RCC 7860 (cell line): Measurements from ENCODE around the gene PPM1H.
A peak's percentile ranks its signal among the peaks of the same experiment; 100 is the strongest.
"Not testable (repeated sequence)": the region's sequence is repeated elsewhere in the genome, so short reads cannot be mapped to it uniquely, and the experiment has no call there.

ENCODE experiments used
- DNase-seq: peaks from one replicate; pipeline ENCODE4 v3.0.0-alpha.2; 2015; ENCODE audit warnings: low spot score
- FAIRE-seq: peaks from 2 replicates; lab custom pipeline; 2012; peaks lifted over from hg19 to GRCh38; lab: Jason Lieb, UNC

The PPM1H gene

DNA sequence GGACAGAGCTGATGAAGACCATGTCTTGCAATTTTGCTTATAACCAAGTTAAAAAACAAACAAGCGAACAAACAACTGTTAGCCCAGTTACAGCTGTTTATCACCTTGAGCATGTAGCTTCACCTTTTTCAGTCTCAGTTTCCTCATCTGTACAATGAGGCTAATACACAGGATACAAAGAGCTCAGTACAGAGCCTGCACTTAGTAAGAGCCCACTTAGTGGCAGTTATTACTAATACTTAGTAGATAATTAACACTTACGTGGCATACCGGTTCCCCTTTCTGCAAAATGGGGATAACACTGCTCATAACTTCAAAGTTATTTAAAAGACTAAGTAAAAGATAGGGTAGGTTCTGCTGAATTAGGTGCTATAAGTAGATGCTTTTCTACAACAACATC lies 240.3 kb downstream of the PPM1H start:
- FAIRE-seq (no peak), DNase-seq (no peak)

DNA sequence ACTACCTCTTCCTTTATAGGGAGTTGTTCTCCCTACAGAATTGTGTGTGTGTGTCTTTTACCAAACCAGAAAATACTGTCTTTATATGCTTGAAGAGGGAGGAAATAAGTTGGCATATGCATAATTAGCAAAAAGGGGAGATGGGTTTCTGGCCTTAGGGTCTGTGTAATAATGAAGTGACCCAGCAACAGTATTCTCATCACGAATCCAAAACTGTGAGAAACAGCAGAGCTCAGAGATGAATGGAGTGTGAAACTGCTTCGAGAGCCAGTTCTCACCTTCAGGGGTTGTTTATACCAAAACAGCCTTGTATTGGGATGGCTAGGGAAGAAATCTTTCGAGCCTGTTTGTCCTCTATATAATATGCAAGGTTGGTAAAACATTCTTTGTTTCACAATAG lies 240.8 kb downstream of the PPM1H start:
- DNase-seq, result no peak
- no peak for FAIRE-seq

DNA sequence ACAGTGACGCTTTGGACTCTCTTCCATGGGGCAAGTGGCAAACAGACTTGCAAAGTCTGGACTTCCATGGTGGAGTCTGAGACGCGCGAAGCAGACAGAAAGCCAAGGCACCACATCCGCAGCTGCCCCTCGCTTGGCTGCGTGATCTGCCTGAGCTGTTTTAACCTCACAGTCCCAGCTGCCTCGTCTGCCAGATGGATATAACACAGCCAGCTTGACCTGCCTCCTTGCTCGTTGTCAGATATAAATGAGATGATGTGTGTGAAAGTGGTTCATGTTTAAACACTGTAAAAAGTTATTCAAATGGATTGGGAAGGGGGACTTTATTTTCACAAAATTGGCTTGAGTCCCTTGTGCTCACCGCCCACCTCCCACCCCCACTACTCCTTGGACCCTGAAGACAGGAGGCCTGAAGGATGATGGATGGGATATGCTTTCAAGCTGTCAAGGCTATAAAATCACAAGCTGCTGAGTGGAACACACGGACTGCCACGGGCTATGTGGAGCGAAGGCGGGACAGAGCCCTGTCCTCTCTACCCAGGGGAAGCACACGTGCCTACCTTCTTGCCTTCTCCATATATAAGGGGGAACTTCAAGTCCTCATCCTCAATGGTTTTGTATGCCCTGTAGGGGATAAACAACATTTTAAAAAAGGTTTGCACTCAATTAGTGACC lies 241.4 kb downstream of the PPM1H start:
- DNase-seq (no peak), FAIRE-seq (no peak)

DNA sequence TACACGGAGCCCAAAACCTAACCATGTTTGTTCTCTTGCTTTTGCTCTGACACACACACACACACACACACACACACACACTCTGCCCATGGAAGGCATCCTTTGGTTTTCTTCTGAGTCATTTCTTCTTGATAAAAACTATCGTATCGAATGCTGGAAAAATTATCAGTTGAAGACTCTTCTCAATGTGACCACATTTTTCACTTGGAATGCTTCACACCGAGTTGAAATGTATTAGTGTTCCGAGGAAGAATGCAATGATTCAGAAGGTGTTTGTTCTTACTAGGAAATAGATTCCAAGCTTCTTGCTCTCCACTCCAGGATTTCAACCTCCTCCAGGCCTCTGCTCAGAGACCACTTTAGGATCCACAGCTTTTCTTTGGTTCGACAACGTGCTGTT lies 242.1 kb downstream of the PPM1H start:
- FAIRE-seq, result no peak
- DNase-seq, result peak; percentile 57

DNA sequence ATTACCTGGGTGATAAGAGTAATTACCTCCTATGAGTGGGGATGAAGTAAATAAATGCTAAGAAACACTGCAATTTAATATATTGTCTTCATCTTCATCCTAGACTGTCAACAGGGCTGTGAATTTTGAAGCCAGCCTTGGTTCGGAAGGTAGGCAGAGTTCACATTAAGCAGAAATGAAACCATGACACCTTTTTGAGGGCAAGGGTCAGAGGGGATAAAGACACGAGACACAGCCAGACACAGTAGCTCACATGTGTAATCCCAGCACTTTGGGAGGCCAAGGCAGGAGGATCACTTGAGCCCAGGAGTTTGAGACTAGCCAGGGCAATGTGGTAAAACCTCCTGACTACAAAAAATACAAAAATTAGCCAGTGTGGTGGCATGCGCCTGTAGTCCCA lies 243.6 kb downstream of the PPM1H start:
- FAIRE-seq, result no peak
- no peak for DNase-seq

DNA sequence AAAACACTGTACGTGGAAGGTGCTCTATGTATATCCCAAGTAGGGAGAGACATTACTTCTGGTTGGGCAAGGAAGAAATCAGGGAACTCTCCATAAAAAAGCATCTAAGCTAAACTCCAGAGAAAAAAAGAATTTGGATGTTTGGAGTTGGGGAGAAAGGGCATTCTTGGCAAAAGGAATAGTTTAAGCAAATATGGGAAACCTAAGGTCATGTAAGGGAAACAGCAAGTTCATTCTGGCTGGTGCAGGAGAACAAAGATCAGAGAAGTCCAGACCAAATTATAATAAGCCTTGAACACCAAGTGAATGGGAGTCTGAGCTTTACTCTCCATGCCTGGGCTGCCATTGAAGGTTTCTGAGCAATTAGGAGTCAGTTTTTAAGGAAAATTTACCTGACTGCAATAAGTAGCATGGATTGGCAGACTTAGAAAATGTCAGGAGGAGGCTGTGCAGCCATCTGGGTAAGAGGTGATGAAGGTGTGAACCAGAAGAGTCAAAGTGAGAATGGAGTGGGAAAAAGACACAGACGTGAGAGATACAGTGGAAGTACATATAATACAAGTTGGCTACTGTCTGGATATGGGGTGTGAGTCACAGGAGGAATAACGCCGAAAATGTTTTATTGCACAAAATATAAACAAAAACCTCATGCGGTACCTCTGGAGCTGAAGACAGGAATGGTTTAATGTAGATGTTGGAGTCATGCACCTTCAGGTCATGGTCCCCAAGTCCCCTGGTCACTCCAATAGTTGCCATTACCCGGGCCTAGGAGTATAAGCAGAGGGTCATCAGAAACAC lies 245.7 kb downstream of the PPM1H start:
- DNase-seq, result no peak

DNA sequence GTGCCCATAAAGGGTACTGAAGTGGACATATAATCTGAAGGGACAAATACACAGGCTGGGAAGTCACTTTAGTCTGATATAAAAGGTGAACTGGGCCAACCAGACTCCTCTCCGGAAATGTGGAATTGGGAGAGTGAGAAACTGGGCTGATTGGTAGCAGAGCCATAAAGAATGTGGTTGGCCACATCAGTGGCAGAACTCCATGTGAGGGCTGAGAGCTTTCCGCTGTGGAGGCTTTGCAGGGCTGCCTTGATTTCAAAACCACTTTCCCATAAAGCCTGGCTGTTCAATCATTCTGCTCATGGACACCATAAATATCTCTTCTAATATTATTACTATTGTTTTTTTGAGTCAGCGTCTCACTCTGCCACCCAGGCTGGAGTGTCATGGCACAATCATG lies 248.0 kb downstream of the PPM1H start:
- no peak for DNase-seq
- FAIRE-seq, result no peak

More for the DNA sequence above, 245.7 kb downstream of the PPM1H start:
- FAIRE-seq, result no peak

DNA sequence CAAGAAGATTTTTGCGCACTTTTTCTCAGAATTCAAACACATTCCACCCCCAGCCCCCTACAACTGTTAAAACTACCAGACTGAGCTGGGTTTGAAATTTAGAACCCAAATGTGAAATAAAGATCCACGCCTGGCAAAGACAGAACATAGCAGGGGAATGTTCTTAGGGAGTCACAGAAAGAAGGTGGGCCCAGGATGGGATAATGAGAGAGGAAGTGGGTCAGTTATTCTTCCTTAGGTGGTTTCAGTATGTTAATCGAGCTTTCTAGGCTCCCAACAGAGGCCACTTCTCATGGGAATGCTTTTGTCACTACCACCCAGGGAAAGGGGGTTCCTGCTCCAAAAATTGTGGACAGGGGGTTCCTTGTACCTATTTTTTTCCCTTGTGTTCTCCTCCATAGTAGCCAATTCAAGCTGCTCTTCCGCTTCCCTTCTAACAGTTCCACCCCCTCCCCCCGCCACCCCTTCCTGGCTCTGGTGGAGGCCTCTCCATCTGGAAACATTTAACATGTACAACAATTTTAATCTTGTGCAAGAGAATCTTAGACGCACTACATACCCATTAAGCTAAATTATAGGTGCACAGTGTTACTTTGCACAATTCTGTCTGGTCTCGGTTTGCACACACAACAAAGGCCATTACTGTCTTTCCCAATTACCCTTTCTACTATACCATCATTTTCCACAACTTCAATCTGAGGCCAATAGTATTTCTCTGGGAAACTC lies 250.2 kb downstream of the PPM1H start:
- DNase-seq, result no peak
- FAIRE-seq, result no peak

DNA sequence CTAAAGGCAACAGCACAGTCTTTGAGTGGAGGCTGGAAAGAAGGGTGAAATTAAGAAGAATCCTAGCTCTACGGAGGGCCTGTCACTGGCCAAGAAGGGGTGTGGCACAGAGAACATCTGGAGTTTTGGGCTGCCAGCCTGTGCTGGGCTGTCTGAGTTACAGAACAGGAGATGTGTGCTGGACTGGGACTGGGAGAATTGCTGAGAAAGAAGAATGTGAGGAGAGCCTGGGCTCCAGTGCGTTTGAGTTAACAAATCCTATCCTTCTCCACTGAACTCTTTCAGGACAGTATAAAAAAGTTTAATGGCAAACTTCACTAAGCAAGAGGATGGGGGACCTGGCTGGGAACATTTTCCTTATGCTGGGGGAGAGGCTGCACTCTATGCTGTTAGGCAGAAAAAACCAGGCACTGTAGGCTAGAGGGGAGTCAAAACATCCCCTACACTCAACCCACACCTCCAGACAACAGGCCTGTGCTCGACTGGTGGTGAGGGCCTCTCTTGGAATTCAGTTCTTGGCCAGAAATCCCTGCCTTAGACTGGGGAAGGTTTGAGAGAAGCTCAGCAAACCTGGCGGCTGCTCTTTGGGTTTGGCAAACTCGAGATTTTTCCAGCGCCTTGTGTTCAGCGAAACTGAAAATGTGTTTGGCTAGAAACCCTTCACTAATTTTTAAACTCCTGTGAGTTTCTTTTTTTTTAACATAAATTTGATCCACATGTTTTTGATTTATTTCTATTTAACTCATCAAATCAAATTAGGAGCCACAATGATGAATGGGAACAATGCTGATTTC lies 251.0 kb downstream of the PPM1H start:
- FAIRE-seq (no peak), DNase-seq (no peak)

DNA sequence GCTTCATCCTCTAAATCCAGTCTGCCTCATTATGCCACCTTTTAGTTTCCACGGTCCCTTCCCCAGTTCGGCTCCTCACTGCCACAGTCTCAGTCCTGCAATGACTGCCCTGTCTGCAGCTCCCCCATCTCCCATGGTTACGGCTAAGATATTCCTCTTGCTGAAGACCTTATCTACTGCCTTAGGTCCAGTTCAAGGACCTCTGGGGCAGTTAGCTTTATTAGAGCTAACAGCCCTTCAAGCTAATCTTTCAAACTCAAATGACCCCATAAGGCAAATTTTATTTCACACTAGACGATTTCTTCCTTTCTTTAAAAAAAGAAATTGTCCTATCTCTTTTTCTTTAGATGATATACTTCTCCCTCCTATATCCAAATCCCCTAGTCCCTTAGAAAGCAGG lies 253.6 kb downstream of the PPM1H start:
- FAIRE-seq (no peak), DNase-seq (no peak)

DNA sequence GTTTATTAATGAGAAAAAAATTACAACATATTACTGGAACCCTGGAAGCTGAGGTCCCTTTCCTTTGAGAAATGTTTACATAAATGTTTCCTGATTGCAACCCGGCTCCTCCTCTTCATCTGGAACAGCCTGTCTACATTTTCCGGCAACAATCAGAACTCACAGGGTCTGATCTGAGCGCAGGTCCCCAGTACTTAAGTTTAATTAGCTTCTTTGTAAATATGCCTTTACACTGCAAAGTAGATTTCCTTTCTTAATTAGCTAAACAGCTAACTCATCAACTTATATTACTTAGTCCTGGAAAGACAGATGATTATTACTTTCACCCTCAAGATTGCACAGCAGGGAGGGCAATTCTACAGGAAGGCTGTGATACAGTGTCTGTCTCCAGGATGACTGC lies 255.3 kb downstream of the PPM1H start:
- no peak for DNase-seq
- FAIRE-seq, result no peak

DNA sequence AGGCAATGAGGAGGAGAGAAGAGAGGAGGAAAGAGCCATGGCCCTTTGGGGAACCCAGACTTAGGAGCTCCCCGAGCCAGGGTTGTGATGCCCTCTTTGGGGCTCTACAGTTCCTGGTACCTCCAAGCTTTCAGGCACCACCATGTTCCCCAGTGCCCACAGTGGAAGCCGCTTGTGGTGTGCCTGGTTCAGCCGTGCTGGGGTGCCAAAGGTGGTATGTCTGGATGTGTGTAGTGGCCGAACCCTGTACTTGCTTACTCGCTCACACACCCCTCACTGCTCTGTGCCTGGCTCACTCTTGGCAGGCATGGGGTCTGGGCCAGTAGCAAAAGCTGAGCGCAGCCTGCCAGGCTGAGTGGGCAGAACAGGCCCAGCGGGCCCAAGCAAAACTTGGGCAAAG lies 257.6 kb downstream of the PPM1H start:
- DNase-seq (no peak), FAIRE-seq (no peak)

DNA sequence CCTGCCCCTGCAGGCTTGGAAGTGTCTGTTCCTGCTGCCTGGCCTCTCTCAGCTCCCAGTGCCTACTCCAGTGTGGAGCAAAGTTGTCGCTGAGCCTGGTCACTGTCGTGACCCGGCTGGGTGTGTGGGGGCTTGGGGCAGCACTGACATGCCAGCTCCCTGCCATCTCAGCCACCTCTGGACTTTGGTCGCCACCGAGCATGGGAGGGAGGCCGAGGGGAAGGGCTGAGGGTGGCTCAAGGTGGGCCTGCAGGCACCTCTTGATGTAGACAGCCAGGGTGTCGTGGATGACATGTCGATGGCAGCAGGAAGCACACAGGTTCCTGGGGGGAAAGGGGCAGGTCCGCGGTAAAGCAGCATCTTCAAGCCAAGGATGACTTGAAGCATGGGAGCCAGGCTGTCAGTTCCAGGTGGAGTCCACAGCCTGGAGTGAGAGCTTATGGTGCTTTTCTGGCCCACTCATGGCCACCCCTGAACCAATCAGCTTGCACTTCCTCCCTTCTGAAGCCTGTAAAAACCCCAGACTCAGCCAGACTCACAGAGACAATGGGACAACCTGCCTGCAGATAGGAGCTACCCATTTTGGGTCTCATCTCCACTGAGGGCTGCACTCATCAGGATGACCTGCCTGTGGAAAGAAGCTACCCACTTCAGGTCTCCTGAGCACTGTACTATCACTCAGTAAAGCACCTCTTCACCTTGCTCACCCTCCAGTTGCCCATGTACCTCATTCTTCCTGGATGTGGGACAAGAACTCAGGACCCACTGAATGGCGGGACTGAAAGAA lies 258.2 kb downstream of the PPM1H start:
- no peak for FAIRE-seq
- DNase-seq, result no peak

DNA sequence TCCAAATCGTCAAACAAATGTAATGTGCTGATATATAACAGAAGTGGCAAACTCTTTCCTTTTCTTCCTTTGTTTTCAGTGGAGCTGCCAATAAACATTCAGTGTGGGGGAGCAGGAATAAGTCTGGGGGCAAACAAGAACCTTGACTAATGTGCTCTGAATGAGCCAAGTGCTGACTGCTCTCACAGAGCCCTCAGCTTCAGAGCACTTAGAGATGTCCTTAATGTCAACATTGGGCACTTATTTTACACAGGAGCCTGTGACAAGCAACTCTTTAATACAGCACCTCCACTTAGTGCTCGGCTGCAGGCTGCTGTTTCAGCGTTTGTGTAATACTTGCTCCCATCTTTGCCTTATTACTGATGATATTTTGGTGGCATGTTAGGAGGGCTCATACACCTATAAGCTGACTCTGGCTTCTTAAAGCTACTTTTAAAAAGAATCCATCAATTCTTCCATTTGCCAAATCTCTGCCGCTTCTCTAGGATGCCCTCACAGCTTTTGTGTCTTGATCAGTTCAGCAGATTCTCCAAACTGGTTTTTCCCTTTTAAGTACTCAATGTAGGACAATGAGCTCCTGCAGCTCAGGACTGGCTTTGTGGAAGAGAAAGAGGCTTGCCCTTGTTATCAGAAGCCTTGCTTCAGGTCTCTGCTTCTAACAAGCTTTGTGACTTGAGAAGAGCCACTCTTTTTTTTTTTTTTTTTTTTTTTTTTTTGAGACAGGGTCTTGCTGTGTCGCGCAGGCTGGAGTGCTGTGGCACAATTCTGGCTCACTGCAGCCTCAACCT lies 261.7 kb downstream of the PPM1H start:
- DNase-seq, result no peak
- no peak for FAIRE-seq

DNA sequence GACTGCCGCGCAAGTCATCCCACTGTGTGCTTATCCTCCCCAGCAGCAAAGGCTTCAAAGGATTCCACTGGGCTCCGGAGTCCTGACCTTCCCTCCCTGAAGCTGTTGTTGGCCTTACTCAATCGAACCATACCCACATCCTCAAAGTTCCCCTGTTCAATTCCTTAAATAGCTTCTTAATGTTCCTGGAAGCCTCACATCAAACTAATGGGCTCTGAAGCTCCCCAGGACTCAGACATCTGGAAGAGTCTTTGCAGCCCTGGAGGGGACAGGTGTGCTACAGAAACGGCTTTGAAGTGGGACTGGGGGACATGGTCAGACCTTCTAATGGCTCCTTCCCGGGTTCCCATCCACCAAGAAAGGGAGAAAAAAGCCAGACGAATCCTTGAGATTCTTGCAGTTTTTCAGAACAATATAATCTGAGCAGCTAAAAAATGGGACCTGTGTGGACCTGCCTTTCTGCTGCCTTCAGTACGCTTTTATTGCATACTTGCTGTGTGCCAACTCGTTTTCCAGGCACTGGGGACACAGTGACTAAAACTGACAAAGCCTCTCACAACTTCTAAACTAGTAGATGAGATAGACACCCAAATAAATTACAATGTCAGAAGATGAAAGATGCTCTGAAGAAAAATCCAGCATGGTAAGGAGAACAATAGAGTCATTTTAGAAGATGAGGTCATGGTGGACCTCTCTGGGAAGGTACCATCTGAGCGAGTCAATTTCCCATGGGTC lies 263.8 kb downstream of the PPM1H start:
- no peak for FAIRE-seq
- DNase-seq, result no peak

DNA sequence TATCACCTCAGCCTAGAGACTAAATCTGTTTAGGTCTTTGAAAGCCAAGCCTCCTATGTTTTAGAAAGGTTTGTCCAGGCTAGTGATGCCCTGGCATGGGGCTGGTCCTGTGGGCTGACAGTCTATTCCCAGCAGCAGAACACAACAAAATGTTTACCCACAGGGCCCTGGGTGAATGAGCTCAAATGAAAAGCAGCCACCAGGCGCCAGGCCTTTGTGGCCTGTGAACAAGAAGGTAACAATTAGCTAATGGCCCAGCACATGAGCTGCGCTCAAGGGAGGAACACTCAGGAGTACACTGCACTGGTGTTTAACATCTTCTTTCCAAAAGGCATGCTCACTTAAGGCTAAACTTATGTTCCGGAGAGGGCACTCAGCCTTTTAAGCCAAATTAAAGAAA lies 266.2 kb downstream of the PPM1H start:
- no peak for DNase-seq
- FAIRE-seq, result no peak

DNA sequence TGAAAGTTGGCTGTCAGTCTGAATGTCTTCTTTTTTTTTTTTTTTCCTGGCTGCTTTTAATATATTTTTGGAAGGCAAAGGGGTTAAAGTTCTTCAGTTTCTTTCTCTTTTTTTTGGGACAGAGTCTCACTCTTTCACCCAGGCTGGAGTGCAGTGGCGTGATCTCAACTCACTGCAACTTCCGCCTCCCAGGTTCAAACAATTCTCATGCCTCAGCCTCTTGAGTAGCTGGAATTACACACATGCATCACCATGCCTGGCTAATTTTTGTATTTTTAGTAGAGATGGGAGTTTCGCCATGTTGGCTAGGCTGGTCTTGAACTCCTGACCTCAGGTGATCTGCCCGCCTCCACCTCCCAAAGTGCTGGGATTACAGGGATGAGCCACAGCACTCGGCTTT lies 270.0 kb downstream of the PPM1H start:
- not testable (repeated sequence) for FAIRE-seq, DNase-seq

DNA sequence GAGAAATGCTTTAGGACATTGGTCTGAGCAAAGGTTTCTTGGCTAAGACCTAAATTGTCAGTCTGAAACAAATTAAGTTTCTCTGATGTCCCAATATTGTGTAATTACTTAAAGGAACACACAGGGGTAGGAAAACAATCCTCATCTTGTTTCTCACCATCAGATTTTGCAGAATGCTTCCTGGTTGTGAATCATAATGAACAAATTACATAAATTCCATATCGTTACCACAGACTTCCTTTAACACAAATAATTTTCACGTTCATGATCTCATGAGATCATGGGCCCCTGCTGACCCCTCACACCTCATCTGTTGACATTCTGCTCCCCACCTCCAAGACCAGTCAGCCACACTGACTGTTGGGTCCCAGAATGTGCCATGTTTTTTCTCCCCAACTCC lies 274.2 kb downstream of the PPM1H start:
- FAIRE-seq (no peak), DNase-seq (peak; percentile 7)
